SH-SY5Y (cell line): ENCODE data around the gene FOXJ3.

Experiments used
- GATA2 ChIP-seq: IDR thresholded peaks from 2 replicates; pipeline ENCODE4 v1.6.1; 2011; ENCODE audit warnings: mild to moderate bottlenecking, low read depth, low read length
- GATA3 ChIP-seq: IDR thresholded peaks from 2 replicates; pipeline ENCODE4 v1.6.1; 2011; ENCODE audit warnings: low read depth, mild to moderate bottlenecking, low read length, moderate library complexity

- TF ChIP-seq GATA3 (no peak), GATA2 (no peak)
Measured at GRCh38 chr1:42150651-42151050, 184.4 kb downstream of the FOXJ3 start.
